Right lobe of liver (tissue), 4 donors: ENCODE results near the gene SIN3A.

Experiments
- POLR2A ChIP-seq: fragments of 450-650 bp; IDR thresholded peaks from one replicate; pipeline ENCODE4 v1.6.1; 2017; ENCODE audit warnings: antibody characterized with exemption, mild to moderate bottlenecking
- TF ChIP-seq, protein P1 (sequence below), 4 donors: fragments of 200-600 bp in 3 of 4; fragments of 450-650 bp in 1 of 4; IDR thresholded peaks; one replicate each; pipeline versions ENCODE4 v1.5.1 to v1.8.0; 2016 to 2022; ENCODE audit warnings: antibody characterized with exemption in 4 of 4, mild to moderate bottlenecking in 2 of 4
- donor health status: DM: no; HTN: no; CAD: no.
- donor health status: DM: no; HTN: no; CAD: no.
- donor health status: DM: no; HTN: yes; CAD: no.

DNA sequence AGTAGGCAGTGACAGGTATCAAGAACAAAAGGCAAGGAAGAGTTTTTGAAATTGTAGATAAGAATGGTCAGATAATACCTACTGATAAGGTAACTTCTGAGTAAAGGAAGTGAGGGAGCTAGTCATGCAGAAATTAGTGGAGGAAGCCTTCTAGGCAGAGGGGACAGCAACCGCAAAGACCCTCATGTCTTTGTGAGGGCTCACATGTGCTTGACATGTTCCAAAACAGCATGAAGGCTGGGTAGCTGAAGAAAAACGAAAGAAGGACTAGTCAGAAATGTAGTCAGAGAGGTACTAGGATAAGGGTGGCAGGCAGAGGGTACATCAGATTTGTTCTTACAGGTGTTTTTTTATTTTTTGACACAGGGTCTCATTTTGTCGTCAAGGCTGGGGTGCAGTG lies 5.3 kb downstream of the SIN3A start:
- TF ChIP-seq, protein P1, sequence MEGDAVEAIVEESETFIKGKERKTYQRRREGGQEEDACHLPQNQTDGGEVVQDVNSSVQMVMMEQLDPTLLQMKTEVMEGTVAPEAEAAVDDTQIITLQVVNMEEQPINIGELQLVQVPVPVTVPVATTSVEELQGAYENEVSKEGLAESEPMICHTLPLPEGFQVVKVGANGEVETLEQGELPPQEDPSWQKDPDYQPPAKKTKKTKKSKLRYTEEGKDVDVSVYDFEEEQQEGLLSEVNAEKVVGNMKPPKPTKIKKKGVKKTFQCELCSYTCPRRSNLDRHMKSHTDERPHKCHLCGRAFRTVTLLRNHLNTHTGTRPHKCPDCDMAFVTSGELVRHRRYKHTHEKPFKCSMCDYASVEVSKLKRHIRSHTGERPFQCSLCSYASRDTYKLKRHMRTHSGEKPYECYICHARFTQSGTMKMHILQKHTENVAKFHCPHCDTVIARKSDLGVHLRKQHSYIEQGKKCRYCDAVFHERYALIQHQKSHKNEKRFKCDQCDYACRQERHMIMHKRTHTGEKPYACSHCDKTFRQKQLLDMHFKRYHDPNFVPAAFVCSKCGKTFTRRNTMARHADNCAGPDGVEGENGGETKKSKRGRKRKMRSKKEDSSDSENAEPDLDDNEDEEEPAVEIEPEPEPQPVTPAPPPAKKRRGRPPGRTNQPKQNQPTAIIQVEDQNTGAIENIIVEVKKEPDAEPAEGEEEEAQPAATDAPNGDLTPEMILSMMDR (IDR thresholded peaks at IDR 0.05), result no peak
- TF ChIP-seq POLR2A, result no peak
